A549 (cell line): ENCODE data around the gene DRC3. TPM values are rescaled to one million over a fixed set of nuclear protein-coding genes. Genes with fewer than 3 reads are reported as not detected.

Source experiments
- ATAC-seq, 2 experiments: fragments of 200-7000 bp in 1 of 2; fragments of >200 bp in 1 of 2; cut with Nextera tagmentation in 1 of 2; cut with Tn5 transposase in 1 of 2; 3 replicates each; pipeline versions ENCODE4 v1.8.0 to v1.9.1; 2018 to 2020; ENCODE audit warnings: mild to moderate bottlenecking in 1 of 2, moderate library complexity in 1 of 2
- CTCF ChIA-PET: fragments of 300-600 bp; sonication (Branson Sonifier 250); formaldehyde crosslinking; extraction: SDS; loops from one replicate; lab custom pipeline; 2021; ENCODE audit warnings: antibody characterized with exemption, inconsistent platforms; lab: Yijun Ruan, JAX
- POLR2A ChIA-PET: fragments of 350-600 bp; formaldehyde crosslinking; extraction: SDS; loops from one replicate; lab custom pipeline; 2021; ENCODE audit warnings: antibody characterized with exemption, inconsistent platforms; lab: Yijun Ruan, JAX
- DNase-seq, 2 experiments: peaks; one replicate each; pipeline versions ENCODE4 v3.0.0 to v3.0.0-alpha.2; 2011 to 2016; ENCODE audit warnings: low read depth in 1 of 2, low spot score in 1 of 2
- FAIRE-seq: peaks from 2 replicates; lab custom pipeline; 2011; peaks lifted over from hg19 to GRCh38; lab: Jason Lieb, UNC
- H3K27ac ChIP-seq, 2 experiments: fragments of >200 bp; sonication (Bioruptor Twin); formaldehyde crosslinking; 3 replicates each; pipeline ENCODE4 v1.5.1; 2016 to 2017
- H3K4me1 ChIP-seq: fragments of >200 bp; sonication (Bioruptor Twin); formaldehyde crosslinking; 3 replicates; pipeline ENCODE4 v1.6.1; 2016
- H3K4me2 ChIP-seq: fragments of >200 bp; sonication (Bioruptor Twin); formaldehyde crosslinking; 3 replicates; pipeline ENCODE4 v1.6.1; 2016
- H3K4me3 ChIP-seq: fragments of >200 bp; sonication (Bioruptor Twin); formaldehyde crosslinking; 3 replicates; pipeline ENCODE4 v1.5.1; 2016
- H3K9me3 ChIP-seq: fragments of >200 bp; sonication (Bioruptor Twin); formaldehyde crosslinking; 3 replicates; pipeline ENCODE4 v1.6.1; 2016
- E2F6 ChIP-seq: IDR thresholded peaks from 2 replicates; pipeline ENCODE4 v1.6.1; 2012; ENCODE audit warnings: low read depth, borderline replicate concordance
- EP300 ChIP-seq, 2 experiments: fragments of >200 bp; sonication (Bioruptor Twin); formaldehyde crosslinking; IDR thresholded peaks; 2 replicates in 1 of 2; 3 replicates in 1 of 2; pipeline ENCODE4 v1.6.1; 2016 to 2017
- GATA3 ChIP-seq: IDR thresholded peaks from 2 replicates; pipeline ENCODE4 v1.6.1; 2012; ENCODE audit warnings: borderline replicate concordance
- JUN ChIP-seq, 2 experiments: fragments of >200 bp; sonication (Bioruptor Twin); formaldehyde crosslinking; IDR thresholded peaks; 2 replicates in 1 of 2; 3 replicates in 1 of 2; pipeline ENCODE4 v1.6.1; 2016 to 2017
- KDM1A ChIP-seq: fragments of 200-600 bp; sonication (generic); IDR thresholded peaks from 2 replicates; pipeline ENCODE4 v1.6.1; 2016; ENCODE audit warnings: low read depth, mild to moderate bottlenecking
- KDM5A ChIP-seq: fragments of 200-600 bp; sonication (generic); IDR thresholded peaks from 2 replicates; pipeline ENCODE4 v1.6.1; 2016; ENCODE audit warnings: antibody characterized with exemption, mild to moderate bottlenecking
- MYC ChIP-seq: IDR thresholded peaks from 2 replicates; pipeline ENCODE4 v1.6.1; 2012; ENCODE audit warnings: mild to moderate bottlenecking, inconsistent platforms, low read length, improper control_type of control experiment, borderline replicate concordance
- NFE2L2 ChIP-seq: fragments of 150-350 bp; conservative IDR thresholded peaks from 2 replicates; pipeline ENCODE4 v1.6.1; 2014; ENCODE audit warnings: low read length
- PBX3 ChIP-seq: IDR thresholded peaks from 2 replicates; pipeline ENCODE4 v1.6.1; 2012
- WGBS: methylation state at CpG from one replicate; pipeline ENCODE4 v1.1.6; 2017; ENCODE audit errors: missing lambda C conversion rate; 5-methylcytosine and 5-hydroxymethylcytosine counted together
- polyA plus RNA-seq, 4 experiments: library from polyadenylated mRNA; depleted of rRNA in 3 of 4; stranded (reverse); fragments of >200 nt; fragmentation: RNase III in 1 of 4; extraction: RNeasy Plus Mini Kit Qiagen cat#74134 plus additional on column Dnase treatment in 1 of 4; gene quantifications; 2 replicates in 3 of 4; 3 replicates in 1 of 4; pipeline ENCODE4 v1.2.3, GENCODE V29; 2011 to 2017

DRC3 gene
- polyA plus RNA-seq, 2 of the 4 experiments (the other 2 are of a cell fraction): 2.9 to 3.1 TPM

GRCh38 chr17:18064053-18064452 lies 91.4 kb downstream of the DRC3 start (continued):
- TF ChIP-seq KDM1A: no peak
- no peak for TF ChIP-seq GATA3
- no peak for TF ChIP-seq EP300 (IDR thresholded peaks at IDR 0.05)
- no peak for TF ChIP-seq NFE2L2
- TF ChIP-seq JUN (IDR thresholded peaks at IDR 0.05): no peak

GRCh38 chr17:18065546-18065945 lies 92.9 kb downstream of the DRC3 start:
- POLR2A ChIA-PET: no interaction called here
- no peak overlapping the region for H3K4me3 ChIP-seq

More at GRCh38 chr17:18065546-18065945, 92.9 kb downstream of the DRC3 start:
- no peak overlapping the region for H3K4me2 ChIP-seq
- FAIRE-seq: no peak
- no peak for ATAC-seq
- TF ChIP-seq PBX3 (no peak), MYC (no peak), KDM5A (no peak), E2F6 (no peak)
- 93% methylated on average over 11 of the region's 11 CpGs for WGBS
- no peaks in the 10 kb centered on the region for H3K9me3 ChIP-seq
- H3K4me1 ChIP-seq: peaks cover 5% of the 10 kb centered on the region; the same call in 1 of the 3 replicates
- DNase-seq: no peak
- CTCF ChIA-PET: interaction anchor here (0.9 kb wide), 1 partner anchor 174 kb away, joined by 3 read pairs; no protein-coding TSS in a partner anchor
- H3K27ac ChIP-seq: no peak overlapping the region

Other genes with a start within 250 kb of the DRC3 start
- gene SREBF1, start 135.9 kb upstream of the DRC3 start, polyA plus RNA-seq (2011; rRNA removed): 47.4 and 54.6 TPM in 2 replicates
- 90.3 to 175 TPM (median 159 TPM) in 3 replicates for gene SREBF1, start 135.9 kb upstream of the DRC3 start, polyA plus RNA-seq (2017; fragmentation: RNase III; extraction: RNeasy Plus Mini Kit Qiagen cat#74134 plus additional on column Dnase treatment)
- 19.0 and 19.2 TPM in 2 replicates for gene TOM1L2, start 462 bp upstream of the DRC3 start, polyA plus RNA-seq (2011; rRNA removed)
- gene TOM1L2, start 462 bp upstream of the DRC3 start, polyA plus RNA-seq (2017; fragmentation: RNase III; extraction: RNeasy Plus Mini Kit Qiagen cat#74134 plus additional on column Dnase treatment): 21.1 to 25.8 TPM (median 24.7 TPM) in 3 replicates
- 20.0 and 22.3 TPM in 2 replicates for gene ATPAF2, start 66.3 kb downstream of the DRC3 start, polyA plus RNA-seq (2011; rRNA removed)
- 20.7 to 21.4 TPM (median 21.3 TPM) in 3 replicates for gene ATPAF2, start 66.3 kb downstream of the DRC3 start, polyA plus RNA-seq (2017; fragmentation: RNase III; extraction: RNeasy Plus Mini Kit Qiagen cat#74134 plus additional on column Dnase treatment)
- gene GID4, start 66.5 kb downstream of the DRC3 start, polyA plus RNA-seq (2011; rRNA removed): 11.2 and 11.9 TPM in 2 replicates
- 11.4 to 11.6 TPM (median 11.5 TPM) in 3 replicates for gene GID4, start 66.5 kb downstream of the DRC3 start, polyA plus RNA-seq (2017; fragmentation: RNase III; extraction: RNeasy Plus Mini Kit Qiagen cat#74134 plus additional on column Dnase treatment)
- 41.9 and 44.6 TPM in 2 replicates for gene DRG2, start 115.1 kb downstream of the DRC3 start, polyA plus RNA-seq (2011; rRNA removed)
- 48.2 to 51.9 TPM (median 48.3 TPM) in 3 replicates for gene DRG2, start 115.1 kb downstream of the DRC3 start, polyA plus RNA-seq (2017; fragmentation: RNase III; extraction: RNeasy Plus Mini Kit Qiagen cat#74134 plus additional on column Dnase treatment)
- gene MYO15A, start 135.9 kb downstream of the DRC3 start, polyA plus RNA-seq (2011; rRNA removed): 0.22 and 0.24 TPM in 2 replicates
- 0.07 to 0.36 TPM (median 0.26 TPM) in 3 replicates for gene MYO15A, start 135.9 kb downstream of the DRC3 start, polyA plus RNA-seq (2017; fragmentation: RNase III; extraction: RNeasy Plus Mini Kit Qiagen cat#74134 plus additional on column Dnase treatment)
- gene ALKBH5, start 211.0 kb downstream of the DRC3 start, polyA plus RNA-seq (2011; rRNA removed): 99.2 and 105 TPM in 2 replicates
- 52.5 to 57.9 TPM (median 54.2 TPM) in 3 replicates for gene ALKBH5, start 211.0 kb downstream of the DRC3 start, polyA plus RNA-seq (2017; fragmentation: RNase III; extraction: RNeasy Plus Mini Kit Qiagen cat#74134 plus additional on column Dnase treatment)